ENCODE results near the gene TNFAIP3.

The TNFAIP3 gene

DNA sequence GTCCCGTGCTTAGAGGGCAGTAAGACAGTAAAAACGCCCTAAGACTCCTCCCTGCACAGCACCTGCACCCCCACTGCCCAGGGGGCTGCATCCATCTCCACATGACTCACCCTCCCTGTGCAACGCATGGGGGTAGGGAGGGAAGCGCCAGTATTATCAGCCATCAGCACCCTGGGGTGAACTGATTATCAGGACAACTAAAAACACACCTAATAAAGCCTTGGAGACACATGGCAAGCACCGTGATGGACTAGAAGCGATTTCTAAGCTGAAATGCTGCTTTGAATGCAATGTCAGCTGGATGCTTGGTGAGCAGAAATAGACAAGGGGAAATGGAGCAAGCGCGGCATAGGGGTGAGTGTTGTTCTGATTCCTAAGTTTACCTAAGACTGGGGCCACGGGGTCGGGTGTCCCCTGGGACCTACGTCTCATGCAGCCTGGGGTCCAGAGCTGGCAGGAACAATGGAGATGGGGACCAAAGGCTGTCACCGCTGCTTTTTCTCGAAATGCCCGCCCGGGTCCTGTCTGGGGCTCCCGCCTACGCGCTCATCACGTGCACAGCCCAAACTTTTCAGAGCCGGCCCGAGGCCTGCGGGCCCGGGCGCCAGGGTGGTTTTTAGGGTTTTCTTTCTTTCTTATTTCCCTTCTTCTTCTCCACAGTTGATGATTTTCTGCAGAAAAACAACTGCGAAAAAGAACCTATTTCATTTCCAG lies 702 bp upstream of the TNFAIP3 start:
- FAIRE-seq, result no peak

- no peak for FAIRE-seq
These were observed 838 bp downstream of the TNFAIP3 start for GRCh38 chr6:137867685-137868509.

- FAIRE-seq, result no peak
These were observed 1.9 kb downstream of the TNFAIP3 start for GRCh38 chr6:137868721-137869548.

GRCh38 chr6:137869549-137870307 lies 2.7 kb downstream of the TNFAIP3 start:
- no peak for FAIRE-seq

DNA sequence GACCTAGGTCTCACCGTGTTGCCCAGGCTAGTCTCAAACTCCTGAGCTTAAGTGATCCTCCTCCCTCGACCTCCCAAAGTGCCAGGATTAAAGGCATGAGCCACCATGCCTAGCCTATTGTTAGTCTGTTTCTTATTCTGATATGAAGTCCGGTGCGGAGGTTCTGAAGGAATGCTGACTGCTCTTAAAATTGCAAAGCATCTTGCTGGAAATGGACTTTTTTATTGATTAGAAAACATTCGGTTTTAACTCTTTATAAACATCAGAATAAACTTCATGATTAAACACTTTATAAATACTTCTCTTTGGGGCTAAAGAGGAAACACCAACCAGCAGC lies 3.2 kb downstream of the TNFAIP3 start:
- FAIRE-seq, result no peak

DNA sequence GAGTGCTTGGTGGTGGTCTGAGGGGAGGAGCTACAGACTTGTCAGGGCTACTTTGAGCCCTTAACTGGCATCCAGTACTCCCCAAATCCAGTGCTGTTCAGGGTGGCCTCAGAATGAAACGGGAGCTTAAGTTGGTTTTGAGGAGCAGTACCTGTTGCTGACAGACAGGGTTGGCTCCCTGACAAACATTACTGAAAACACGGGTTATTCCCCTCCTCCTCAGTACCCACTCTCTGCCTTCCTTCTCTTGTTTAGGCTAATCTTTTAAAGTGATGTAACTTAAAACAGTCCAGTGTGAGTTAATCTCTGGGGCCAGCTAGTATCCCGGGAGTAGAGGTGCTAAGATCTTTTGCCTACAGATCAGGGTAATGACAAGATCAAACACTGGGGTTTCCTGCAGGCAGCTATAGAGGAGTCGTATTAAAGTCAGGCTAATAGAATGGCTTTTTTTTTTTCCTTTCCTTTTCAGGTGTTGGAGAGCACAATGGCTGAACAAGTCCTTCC lies 3.7 kb downstream of the TNFAIP3 start:
- FAIRE-seq, result no peak

DNA sequence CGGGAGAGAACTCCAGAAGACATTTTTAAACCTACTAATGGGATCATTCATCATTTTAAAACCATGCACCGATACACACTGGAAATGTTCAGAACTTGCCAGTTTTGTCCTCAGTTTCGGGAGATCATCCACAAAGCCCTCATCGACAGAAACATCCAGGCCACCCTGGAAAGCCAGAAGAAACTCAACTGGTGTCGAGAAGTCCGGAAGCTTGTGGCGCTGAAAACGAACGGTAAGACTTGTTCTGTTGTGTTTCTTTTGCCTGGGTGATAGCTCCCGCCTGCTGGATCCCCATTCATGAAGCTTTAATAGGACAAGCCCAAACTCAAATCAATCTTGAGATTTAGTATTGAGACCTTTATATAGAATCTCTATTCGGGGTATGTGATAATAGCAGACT lies 4.2 kb downstream of the TNFAIP3 start:
- no peak for FAIRE-seq

DNA sequence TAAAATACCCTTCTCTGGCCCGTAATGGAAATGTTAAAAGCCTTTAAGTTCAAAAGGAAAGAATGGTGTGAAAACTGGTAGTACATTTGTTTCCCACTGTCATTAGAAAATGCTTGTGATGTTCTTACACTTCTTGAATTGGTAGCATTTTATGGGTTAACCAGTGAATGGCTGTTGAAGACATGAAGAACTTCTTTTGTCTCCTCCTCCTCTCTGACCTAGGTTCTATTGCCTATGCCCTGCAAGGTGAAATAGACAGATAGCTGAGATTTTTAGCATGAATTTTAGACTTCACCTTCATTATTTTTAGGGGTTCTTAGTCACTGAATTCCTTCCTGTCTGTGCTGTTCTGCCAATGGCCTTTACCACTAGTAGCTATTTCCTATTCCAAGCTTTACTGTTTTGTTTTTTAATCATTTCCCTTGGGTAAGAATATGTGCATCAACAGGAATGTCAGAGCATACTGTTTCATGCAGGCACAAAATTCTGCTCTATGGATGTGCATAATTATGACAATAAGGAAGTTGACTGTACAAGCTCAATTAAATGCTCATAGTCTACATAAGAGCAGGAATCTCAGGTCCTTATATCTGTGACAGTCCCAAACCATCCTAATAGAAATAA lies 4.9 kb downstream of the TNFAIP3 start:
- no peak for FAIRE-seq

DNA sequence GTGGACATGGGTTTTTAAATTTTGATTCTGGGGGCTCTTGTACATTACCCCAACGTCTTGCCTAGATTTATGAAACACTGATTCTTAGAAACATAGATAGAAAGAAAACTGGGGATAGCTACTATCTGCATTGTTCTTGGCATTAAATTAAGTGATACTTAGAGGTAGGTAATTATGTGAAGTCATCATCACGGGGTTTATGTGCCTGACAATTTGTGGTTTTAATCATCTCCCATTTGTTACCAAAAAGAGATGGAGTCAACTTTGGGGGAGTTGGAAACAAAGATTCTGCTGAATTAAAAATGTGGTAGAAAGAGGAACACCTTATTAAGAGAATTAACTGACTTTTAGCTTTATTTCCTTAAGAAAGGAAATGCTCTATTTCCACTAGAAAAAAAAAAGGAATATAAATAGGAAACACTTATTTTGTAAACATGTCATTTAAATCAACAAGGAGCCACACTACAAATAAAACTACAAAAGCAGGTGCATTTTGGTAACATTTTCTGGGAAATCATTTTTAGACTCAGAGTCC lies 5.6 kb downstream of the TNFAIP3 start:
- FAIRE-seq, result no peak

GRCh38 chr6:137873273-137873762 lies 6.3 kb downstream of the TNFAIP3 start:
- FAIRE-seq, result no peak

GRCh38 chr6:137874204-137875057 lies 7.4 kb downstream of the TNFAIP3 start:
- no peak for FAIRE-seq

DNA sequence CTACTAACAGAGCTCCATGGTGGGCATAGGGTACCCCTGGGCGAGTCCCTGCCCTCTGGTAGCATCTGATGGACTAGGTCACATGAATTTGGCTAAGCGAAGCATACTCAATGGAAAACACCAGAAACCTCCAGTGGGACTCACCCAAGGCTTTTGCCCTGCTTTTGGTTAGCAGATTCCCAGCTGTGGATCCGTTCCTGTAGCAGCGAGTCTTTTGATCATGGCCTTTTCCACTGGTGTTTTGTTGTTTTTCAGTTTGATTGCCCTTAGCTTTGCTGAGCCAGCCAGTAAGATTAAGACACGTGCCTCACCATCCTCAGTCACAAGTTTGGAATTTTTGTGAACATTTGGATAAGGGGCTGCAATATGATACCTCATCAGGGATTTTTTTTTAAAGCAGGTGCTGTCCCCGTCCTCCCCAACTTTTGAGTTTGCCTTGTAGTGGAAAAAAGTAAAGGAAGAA lies 8.0 kb downstream of the TNFAIP3 start:
- no peak for FAIRE-seq

GRCh38 chr6:137875606-137876005 lies 8.5 kb downstream of the TNFAIP3 start:
- FAIRE-seq, result no peak

GRCh38 chr6:137876547-137876946 lies 9.5 kb downstream of the TNFAIP3 start:
- no peak for FAIRE-seq

DNA sequence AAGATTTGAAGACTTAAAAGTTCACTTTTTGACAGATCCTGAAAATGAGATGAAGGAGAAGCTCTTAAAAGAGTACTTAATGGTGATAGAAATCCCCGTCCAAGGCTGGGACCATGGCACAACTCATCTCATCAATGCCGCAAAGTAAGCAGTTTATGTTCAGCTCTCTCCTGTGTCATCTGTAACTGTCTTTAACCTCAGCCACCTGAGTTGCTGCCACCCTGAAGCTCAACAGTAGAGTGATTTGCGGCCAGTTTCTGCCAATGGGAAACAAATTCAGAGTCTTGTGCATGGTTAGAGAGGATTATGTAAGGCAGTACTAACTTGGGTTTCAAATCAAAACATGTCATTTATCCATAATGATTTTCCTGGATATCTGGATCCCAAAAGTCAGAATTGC lies 10.1 kb downstream of the TNFAIP3 start:
- FAIRE-seq, result no peak

GRCh38 chr6:137877606-137878005 lies 10.5 kb downstream of the TNFAIP3 start:
- no peak for FAIRE-seq

- no peak for FAIRE-seq
These were observed 11.0 kb downstream of the TNFAIP3 start for GRCh38 chr6:137878029-137878428.

- FAIRE-seq, result no peak
These were observed 11.6 kb downstream of the TNFAIP3 start for GRCh38 chr6:137878486-137879285.

GRCh38 chr6:137879299-137879698 lies 12.2 kb downstream of the TNFAIP3 start:
- FAIRE-seq, result no peak

Measured in G401.6 (cell line).